GM19035 (cell line): ENCODE data around the gene HOXB8.
A peak's percentile ranks its signal among the peaks of the same experiment; 100 is the strongest.

ENCODE experiments used
- ATAC-seq: cut with Tn5 transposase; IDR thresholded peaks from one replicate; pipeline ENCODE4 v1.9.1; 2021; ENCODE audit not compliant: unreplicated experiment

Gene HOXB8

GRCh38 chr17:48611213-48611612 is 3.9 kb downstream of the HOXB8 start:
- ATAC-seq, result no peak

GRCh38 chr17:48610282-48611211 is 4.5 kb downstream of the HOXB8 start, which contains the start of gene HOXB7:
TSS of gene HOXB7 (minus strand) at chr17:48611017. CDS start at chr17:48610918, 99 bp downstream.
- peak; percentile 49 for ATAC-seq

GRCh38 chr17:48609759-48610281 is 5.3 kb downstream of the HOXB8 start:
- ATAC-seq, result no peak

GRCh38 chr17:48609033-48609432 is 6.1 kb downstream of the HOXB8 start:
- no peak for ATAC-seq

- no peak for ATAC-seq
These were observed 6.6 kb downstream of the HOXB8 start for GRCh38 chr17:48608494-48608834.

GRCh38 chr17:48606892-48607614 is 8.0 kb downstream of the HOXB8 start:
- no peak for ATAC-seq

GRCh38 chr17:48605991-48606891 is 8.9 kb downstream of the HOXB8 start:
- no peak for ATAC-seq

- no peak for ATAC-seq
These were observed 9.6 kb downstream of the HOXB8 start for GRCh38 chr17:48605409-48605919.

GRCh38 chr17:48604770-48605329 is 10.2 kb downstream of the HOXB8 start, which contains the start of gene HOXB6:
TSS of gene HOXB6 (minus strand) at chr17:48604986. CDS start at chr17:48598150, 6,836 bp downstream.
- no peak for ATAC-seq

GRCh38 chr17:48603959-48604769 is 10.9 kb downstream of the HOXB8 start:
- no peak for ATAC-seq

GRCh38 chr17:48601539-48602425 is 13.3 kb downstream of the HOXB8 start:
- no peak for ATAC-seq

- ATAC-seq, result no peak
These were observed 13.9 kb downstream of the HOXB8 start for GRCh38 chr17:48601207-48601538.

GRCh38 chr17:48600244-48601098 is 14.6 kb downstream of the HOXB8 start:
- no peak for ATAC-seq

GRCh38 chr17:48599354-48599753 is 15.7 kb downstream of the HOXB8 start:
- ATAC-seq, result no peak

GRCh38 chr17:48598736-48599135 is 16.4 kb downstream of the HOXB8 start:
- ATAC-seq, result no peak

GRCh38 chr17:48597778-48598631 is 17.1 kb downstream of the HOXB8 start:
- ATAC-seq, result no peak

- no peak for ATAC-seq
These were observed 17.6 kb downstream of the HOXB8 start for GRCh38 chr17:48597528-48597777.
